HG03565 (cell line): ENCODE results near the gene RALGAPA2.

Source experiments
- ATAC-seq: cut with Tn5 transposase; IDR thresholded peaks from one replicate; pipeline ENCODE4 v1.9.1; 2021; ENCODE audit warnings: mild to moderate bottlenecking, moderate library complexity; ENCODE audit not compliant: unreplicated experiment

The RALGAPA2 gene

GRCh38 chr20:20685635-20686034 is 26.8 kb downstream of the RALGAPA2 start:
- no peak for ATAC-seq

- ATAC-seq, result no peak
Measured at GRCh38 chr20:20683481-20684321, 28.7 kb downstream of the RALGAPA2 start.

- no peak for ATAC-seq
Measured at GRCh38 chr20:20683020-20683419, 29.4 kb downstream of the RALGAPA2 start.

GRCh38 chr20:20680991-20681508 is 31.4 kb downstream of the RALGAPA2 start:
- no peak for ATAC-seq

GRCh38 chr20:20679316-20679715 is 33.1 kb downstream of the RALGAPA2 start:
- ATAC-seq, result no peak

- no peak for ATAC-seq
Measured at GRCh38 chr20:20677186-20677585, 35.3 kb downstream of the RALGAPA2 start.

GRCh38 chr20:20668639-20669038 is 43.8 kb downstream of the RALGAPA2 start:
- peak; percentile 99 for ATAC-seq

- no peak for ATAC-seq
Measured at GRCh38 chr20:20666359-20666758, 46.1 kb downstream of the RALGAPA2 start.

- ATAC-seq, result no peak
Measured at GRCh38 chr20:20665606-20666332, 46.7 kb downstream of the RALGAPA2 start.

- ATAC-seq, result peak; percentile 55
Measured at GRCh38 chr20:20664795-20665589, 47.5 kb downstream of the RALGAPA2 start.

GRCh38 chr20:20663841-20664240 is 48.6 kb downstream of the RALGAPA2 start:
- no peak for ATAC-seq

GRCh38 chr20:20658871-20659431 is 53.5 kb downstream of the RALGAPA2 start:
- no peak for ATAC-seq

GRCh38 chr20:20658123-20658522 is 54.3 kb downstream of the RALGAPA2 start:
- no peak for ATAC-seq

GRCh38 chr20:20657092-20657491 is 55.4 kb downstream of the RALGAPA2 start:
- ATAC-seq, result no peak

GRCh38 chr20:20655883-20656282 is 56.6 kb downstream of the RALGAPA2 start:
- no peak for ATAC-seq

- no peak for ATAC-seq
Measured at GRCh38 chr20:20649945-20650344, 62.5 kb downstream of the RALGAPA2 start.

- no peak for ATAC-seq
Measured at GRCh38 chr20:20643927-20644326, 68.5 kb downstream of the RALGAPA2 start.

- ATAC-seq, result no peak
Measured at GRCh38 chr20:20641783-20642182, 70.7 kb downstream of the RALGAPA2 start.

- ATAC-seq, result no peak
Measured at GRCh38 chr20:20638878-20639277, 73.6 kb downstream of the RALGAPA2 start.

- ATAC-seq, result no peak
Measured at GRCh38 chr20:20637998-20638725, 74.3 kb downstream of the RALGAPA2 start.
